Activated CD4-positive, alpha-beta T cell treated with anti-CD3 and anti-CD28 coated beads, Interleukin-2, amount 10 ng/mL, durations not matched to agents 24 days and 14 days (primary cell): ENCODE data around the gene NOXO1. TPM values are rescaled to one million over a fixed set of nuclear protein-coding genes. Genes with fewer than 3 reads are reported as not detected.
"Not testable (repeated sequence)": the region's sequence is repeated elsewhere in the genome, so short reads cannot be mapped to it uniquely, and the experiment has no call there.

Experiments
- DNase-seq: peaks from one replicate; pipeline ENCODE4 v3.0.0; 2022
- H3K27ac Mint-ChIP-seq: one replicate; pipeline ENCODE4 v1.8.0; 2022; ENCODE audit warnings: mild to moderate bottlenecking, mixed read lengths
- H3K27me3 Mint-ChIP-seq: one replicate; pipeline ENCODE4 v1.8.0; 2022; ENCODE audit warnings: mixed read lengths
- H3K36me3 Mint-ChIP-seq: one replicate; pipeline ENCODE4 v1.8.0; 2022; ENCODE audit warnings: low read depth, mild to moderate bottlenecking, mixed read lengths
- H3K4me1 Mint-ChIP-seq: one replicate; pipeline ENCODE4 v1.8.0; 2021; ENCODE audit warnings: mixed read lengths
- H3K4me3 Mint-ChIP-seq: one replicate; pipeline ENCODE4 v1.8.0; 2022; ENCODE audit warnings: mild to moderate bottlenecking, moderate library complexity, mixed read lengths
- H3K9me3 Mint-ChIP-seq: one replicate; pipeline ENCODE4 v1.8.0; 2021; ENCODE audit warnings: mixed read lengths
- intact Hi-C: fragments of 100-400 bp; cut with micrococcal nuclease; formaldehyde crosslinking; loops from one replicate; pipeline ENCODE4 v1.15.1; 2023
- total RNA-seq: library from RNA; stranded (reverse); gene quantifications from 2 replicates; pipeline ENCODE4 v1.2.3, GENCODE V29; 2022

Gene NOXO1
- total RNA-seq, 1 donor from 2014 or later: 0.56 TPM

GRCh38 chr16:1946495-1947368 lies 34.5 kb downstream of the NOXO1 start:
- Mint-ChIP-seq H3K4me3 (no peak overlapping the region), H3K27ac (no peak overlapping the region), H3K9me3 (no peaks in the 10 kb centered on the region), H3K27me3 (peaks cover 3% of the 10 kb centered on the region), H3K36me3 (no peaks in the 10 kb centered on the region), H3K4me1 (peaks cover 18% of the 10 kb centered on the region)
- no peak for DNase-seq
- intact Hi-C loops: no loop called here

GRCh38 chr16:1945559-1946391 lies 35.5 kb downstream of the NOXO1 start:
- DNase-seq: no peak
- intact Hi-C loops: no loop called here
- Mint-ChIP-seq H3K36me3 (peaks cover 1% of the 10 kb centered on the region), H3K27me3 (peaks cover 3% of the 10 kb centered on the region), H3K9me3 (no peaks in the 10 kb centered on the region), H3K4me3 (no peak overlapping the region), H3K27ac (no peak overlapping the region), H3K4me1 (peaks cover 21% of the 10 kb centered on the region)

GRCh38 chr16:1944612-1945199 lies 36.6 kb downstream of the NOXO1 start:
- no peak overlapping the region for H3K27ac Mint-ChIP-seq
- intact Hi-C loops: loop anchor here (5.0 kb wide), 2 partner anchors 87 to 172 kb away; partner anchors contain the start of genes EME2, MRPS34 and NME3

GRCh38 chr16:1942810-1943726 lies 38.2 kb downstream of the NOXO1 start, which contains the start of gene MSRB1:
Gene MSRB1 (minus strand): TSS chr16:1943199. CDS start chr16:1943156, 43 bp downstream.
- Mint-ChIP-seq H3K9me3 (no peaks in the 10 kb centered on the region), H3K4me1 (peaks cover 21% of the 10 kb centered on the region), H3K27ac (peak within 1 kb of the TSS; percentile 88), H3K4me3 (peak within 1 kb of the TSS; percentile 90), H3K36me3 (peaks cover 11% of the 10 kb centered on the region), H3K27me3 (peaks cover 3% of the 10 kb centered on the region)
- DNase-seq: peak; percentile 100
- intact Hi-C loops: loop anchor here (1.0 to 5.0 kb wide), 5 partner anchors 14 to 171 kb away; partner anchors contain the start of genes EME2, MRPS34, NDUFB10 and NME3

More at GRCh38 chr16:1944612-1945199, 36.6 kb downstream of the NOXO1 start:
- Mint-ChIP-seq H3K36me3 (peaks cover 1% of the 10 kb centered on the region), H3K4me1 (peaks cover 21% of the 10 kb centered on the region), H3K4me3 (peak overlapping the region; percentile 90), H3K27me3 (peaks cover 3% of the 10 kb centered on the region), H3K9me3 (no peaks in the 10 kb centered on the region)
- DNase-seq: no peak

GRCh38 chr16:1942047-1942809 lies 39.0 kb downstream of the NOXO1 start:
- Mint-ChIP-seq H3K4me3 (peak overlapping the region; percentile 90), H3K27me3 (no peaks in the 10 kb centered on the region), H3K4me1 (peaks cover 21% of the 10 kb centered on the region), H3K9me3 (no peaks in the 10 kb centered on the region), H3K27ac (peak overlapping the region; percentile 58), H3K36me3 (peaks cover 12% of the 10 kb centered on the region)
- intact Hi-C loops: loop anchor here (5.0 kb wide), 2 partner anchors 85 to 170 kb away; partner anchors contain the start of genes EME2, MRPS34 and NME3
- DNase-seq: peak; percentile 69

- peak overlapping the region; percentile 32 for H3K27ac Mint-ChIP-seq
- DNase-seq: no peak
- intact Hi-C loops: loop anchor here (5.0 kb wide), 2 partner anchors 84 to 169 kb away; partner anchors contain the start of genes EME2, MRPS34 and NME3
- peak overlapping the region; percentile 90 for H3K4me3 Mint-ChIP-seq
- no peaks in the 10 kb centered on the region for H3K27me3 Mint-ChIP-seq
- H3K4me1 Mint-ChIP-seq: peaks cover 21% of the 10 kb centered on the region
- H3K9me3 Mint-ChIP-seq: no peaks in the 10 kb centered on the region
- H3K36me3 Mint-ChIP-seq: peaks cover 14% of the 10 kb centered on the region
Observed at GRCh38 chr16:1941162-1942046, 39.9 kb downstream of the NOXO1 start.

GRCh38 chr16:1940273-1941161 lies 40.8 kb downstream of the NOXO1 start:
- Mint-ChIP-seq H3K4me1 (peaks cover 21% of the 10 kb centered on the region), H3K9me3 (no peaks in the 10 kb centered on the region), H3K36me3 (peaks cover 14% of the 10 kb centered on the region), H3K4me3 (no peak overlapping the region), H3K27me3 (no peaks in the 10 kb centered on the region), H3K27ac (no peak overlapping the region)
- DNase-seq: no peak
- intact Hi-C loops: loop anchor here (5.0 kb wide), 2 partner anchors 83 to 168 kb away; partner anchors contain the start of genes EME2, MRPS34 and NME3

- intact Hi-C loops: loop anchor here (5.0 kb wide), 2 partner anchors 83 to 168 kb away; partner anchors contain the start of genes EME2, MRPS34 and NME3
- H3K27ac Mint-ChIP-seq, H3K27me3 Mint-ChIP-seq, H3K9me3 Mint-ChIP-seq, H3K4me3 Mint-ChIP-seq, DNase-seq: not testable (repeated sequence)
- Mint-ChIP-seq H3K36me3 (peaks cover 14% of the 10 kb centered on the region), H3K4me1 (peaks cover 21% of the 10 kb centered on the region)
Observed at GRCh38 chr16:1939833-1940232, 41.4 kb downstream of the NOXO1 start.

GRCh38 chr16:1938910-1939309 lies 42.4 kb downstream of the NOXO1 start:
- H3K27ac Mint-ChIP-seq: no peak overlapping the region
- no peak overlapping the region for H3K4me3 Mint-ChIP-seq
- intact Hi-C loops: no loop called here
- no peaks in the 10 kb centered on the region for H3K9me3 Mint-ChIP-seq
- no peaks in the 10 kb centered on the region for H3K27me3 Mint-ChIP-seq
- H3K4me1 Mint-ChIP-seq: peaks cover 13% of the 10 kb centered on the region
- DNase-seq: no peak
- H3K36me3 Mint-ChIP-seq: peaks cover 14% of the 10 kb centered on the region

GRCh38 chr16:1938316-1938715 lies 43.0 kb downstream of the NOXO1 start:
- intact Hi-C loops: no loop called here

More at GRCh38 chr16:1938316-1938715, 43.0 kb downstream of the NOXO1 start:
- Mint-ChIP-seq H3K27me3 (no peaks in the 10 kb centered on the region), H3K36me3 (peaks cover 14% of the 10 kb centered on the region), H3K4me1 (peaks cover 8% of the 10 kb centered on the region), H3K9me3 (no peaks in the 10 kb centered on the region), H3K4me3 (no peak overlapping the region), H3K27ac (no peak overlapping the region)
- DNase-seq: no peak
